Hepatocyte (in vitro differentiated cells): ENCODE measurements around the gene GRID1. TPM values are rescaled to one million over a fixed set of nuclear protein-coding genes. Genes with fewer than 3 reads are reported as not detected.

ENCODE experiments used
- DNase-seq: peaks from one replicate; pipeline ENCODE4 v3.0.0-alpha.2; 2016; ENCODE audit warnings: low spot score
- H2AFZ ChIP-seq: fragments of 200-600 bp; sonication (generic); 2 replicates; pipeline ENCODE4 v1.6.0; 2016; ENCODE audit warnings: antibody characterized with exemption, mild to moderate bottlenecking
- H3K27ac ChIP-seq: fragments of 200-600 bp; sonication (generic); 2 replicates; pipeline ENCODE4 v1.5.1; 2016; ENCODE audit warnings: mild to moderate bottlenecking
- H3K27me3 ChIP-seq: fragments of 200-600 bp; sonication (generic); 2 replicates; pipeline ENCODE4 v1.6.1; 2016
- H3K36me3 ChIP-seq: fragments of 200-600 bp; sonication (generic); replicated peaks from 2 replicates; pipeline ENCODE4 v1.5.1; 2016; ENCODE audit warnings: low read depth; ENCODE audit not compliant: insufficient read depth
- H3K4me1 ChIP-seq: fragments of 200-600 bp; sonication (generic); 2 replicates; pipeline ENCODE4 v1.5.1; 2016; ENCODE audit warnings: mild to moderate bottlenecking, moderate library complexity; ENCODE audit not compliant: insufficient read depth
- H3K4me2 ChIP-seq: fragments of 200-600 bp; sonication (generic); 2 replicates; pipeline ENCODE4 v1.6.0; 2016
- H3K4me3 ChIP-seq: fragments of 200-600 bp; sonication (generic); 2 replicates; pipeline ENCODE4 v1.5.1; 2016; ENCODE audit warnings: mild to moderate bottlenecking
- H3K79me2 ChIP-seq: fragments of 200-600 bp; sonication (generic); 2 replicates; pipeline ENCODE4 v1.6.0; 2017; ENCODE audit warnings: mild to moderate bottlenecking
- H3K9me2 ChIP-seq: fragments of 200-600 bp; sonication (generic); replicated peaks from 2 replicates; pipeline ENCODE4 v1.6.0; 2017; ENCODE audit warnings: mild to moderate bottlenecking; ENCODE audit not compliant: insufficient read depth
- H3K9me3 ChIP-seq: fragments of 200-600 bp; sonication (generic); 2 replicates; pipeline ENCODE4 v1.5.1; 2016; ENCODE audit warnings: low read depth, mild to moderate bottlenecking
- H4K20me1 ChIP-seq: fragments of 200-600 bp; sonication (generic); 2 replicates; pipeline ENCODE4 v1.6.0; 2016; ENCODE audit warnings: mild to moderate bottlenecking; ENCODE audit not compliant: insufficient read depth, poor library complexity, severe bottlenecking
- EZH2 ChIP-seq: fragments of 200-600 bp; sonication (generic); IDR thresholded peaks from 2 replicates; pipeline ENCODE4 v1.6.1; 2016; ENCODE audit warnings: antibody characterized with exemption, mild to moderate bottlenecking, borderline replicate concordance
- EZH2phosphoT487 ChIP-seq: fragments of 200-600 bp; sonication (generic); IDR thresholded peaks from one replicate; pipeline ENCODE4 v1.6.1; 2018; ENCODE audit warnings: antibody characterized with exemption, mild to moderate bottlenecking, low read depth, moderate library complexity; ENCODE audit not compliant: unreplicated experiment, severe bottlenecking
- WGBS: methylation state at CpG from one replicate; pipeline ENCODE4 v1.1.6; 2016; ENCODE audit warnings: low lambda C conversion rate; ENCODE audit errors: missing lambda C conversion rate; 5-methylcytosine and 5-hydroxymethylcytosine counted together
- polyA plus RNA-seq: library from polyadenylated mRNA; unstranded; fragments of >200 nt; fragmentation: Nextera tagmentation; extraction: Ambion mirVana; gene quantifications from 2 replicates; pipeline ENCODE4 v1.2.1, GENCODE V29; 2016
- total RNA-seq: library from RNA; depleted of rRNA; stranded (reverse); fragments of >200 nt; gene quantifications from 2 replicates; pipeline ENCODE4 v1.2.3, GENCODE V29; 2014
- TF ChIP-seq, protein P1 (sequence below): fragments of 200-600 bp; sonication (generic); IDR thresholded peaks from 2 replicates; pipeline ENCODE4 v1.5.1; 2016; ENCODE audit warnings: antibody characterized with exemption, mild to moderate bottlenecking; ENCODE audit not compliant: poor library complexity

The GRID1 gene
- total and polyA plus RNA-seq, 2 experiments from 2014 or later, result 0.07 to 0.37 TPM

DNA sequence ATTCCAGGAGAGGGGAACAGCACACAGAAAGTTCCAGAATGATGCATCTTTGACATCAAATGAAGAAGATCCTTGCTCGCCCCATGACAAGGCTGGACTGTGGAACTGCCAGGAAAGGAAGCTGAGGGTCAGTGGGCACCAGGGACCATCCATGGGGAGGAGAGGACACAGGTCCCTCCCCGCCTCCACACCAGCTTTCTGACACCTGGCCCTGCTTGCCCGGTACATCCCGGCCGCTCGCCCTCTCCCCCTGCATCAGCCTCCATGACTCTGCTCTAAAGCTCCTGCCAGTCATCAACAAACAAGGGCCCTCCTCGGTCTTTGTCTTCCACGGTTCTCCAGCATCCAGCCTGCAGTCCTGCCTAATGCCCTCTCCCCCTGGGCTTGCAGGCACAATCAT is 222.3 kb downstream of the GRID1 start:
- TF ChIP-seq, protein P1, sequence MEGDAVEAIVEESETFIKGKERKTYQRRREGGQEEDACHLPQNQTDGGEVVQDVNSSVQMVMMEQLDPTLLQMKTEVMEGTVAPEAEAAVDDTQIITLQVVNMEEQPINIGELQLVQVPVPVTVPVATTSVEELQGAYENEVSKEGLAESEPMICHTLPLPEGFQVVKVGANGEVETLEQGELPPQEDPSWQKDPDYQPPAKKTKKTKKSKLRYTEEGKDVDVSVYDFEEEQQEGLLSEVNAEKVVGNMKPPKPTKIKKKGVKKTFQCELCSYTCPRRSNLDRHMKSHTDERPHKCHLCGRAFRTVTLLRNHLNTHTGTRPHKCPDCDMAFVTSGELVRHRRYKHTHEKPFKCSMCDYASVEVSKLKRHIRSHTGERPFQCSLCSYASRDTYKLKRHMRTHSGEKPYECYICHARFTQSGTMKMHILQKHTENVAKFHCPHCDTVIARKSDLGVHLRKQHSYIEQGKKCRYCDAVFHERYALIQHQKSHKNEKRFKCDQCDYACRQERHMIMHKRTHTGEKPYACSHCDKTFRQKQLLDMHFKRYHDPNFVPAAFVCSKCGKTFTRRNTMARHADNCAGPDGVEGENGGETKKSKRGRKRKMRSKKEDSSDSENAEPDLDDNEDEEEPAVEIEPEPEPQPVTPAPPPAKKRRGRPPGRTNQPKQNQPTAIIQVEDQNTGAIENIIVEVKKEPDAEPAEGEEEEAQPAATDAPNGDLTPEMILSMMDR, result no peak
- TF ChIP-seq EZH2 (no peak), EZH2phosphoT487 (no peak)
- no peaks in the 10 kb centered on the region for H3K36me3 ChIP-seq
- H3K4me1 ChIP-seq, result no peaks in the 10 kb centered on the region
- no peak for DNase-seq
- H4K20me1 ChIP-seq, result no peaks in the 10 kb centered on the region
- no peaks in the 10 kb centered on the region for H3K79me2 ChIP-seq
- 90% methylated on average over 7 of the region's 8 CpGs for WGBS
- H2AFZ ChIP-seq, result no peak overlapping the region
- H3K4me2 ChIP-seq, result no peak overlapping the region
- no peaks in the 10 kb centered on the region for H3K9me3 ChIP-seq
- no peaks in the 10 kb centered on the region for H3K27me3 ChIP-seq
- no peak overlapping the region for H3K4me3 ChIP-seq
- H3K9me2 ChIP-seq, result no peaks in the 10 kb centered on the region
- H3K27ac ChIP-seq, result no peak overlapping the region

DNA sequence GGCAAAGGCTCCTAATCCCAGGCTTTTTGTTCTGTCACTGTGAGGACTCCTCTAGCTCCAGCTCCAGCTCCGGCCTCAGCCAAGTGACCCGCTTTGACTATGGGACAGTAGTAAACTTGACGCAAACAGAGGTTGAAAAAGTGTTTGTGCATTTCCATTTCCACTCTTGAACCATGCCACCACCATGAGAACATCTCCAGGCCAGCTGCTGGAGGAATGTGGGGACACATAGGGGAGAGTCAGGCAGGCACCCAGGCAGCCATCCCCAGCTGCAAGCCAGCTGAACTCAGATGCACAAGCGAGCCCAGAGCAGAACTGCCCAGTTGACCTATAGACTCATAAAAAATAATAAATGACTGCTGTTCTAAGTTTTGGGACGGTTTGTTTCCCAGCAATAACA is 224.7 kb downstream of the GRID1 start:
- no peaks in the 10 kb centered on the region for H3K79me2 ChIP-seq
- DNase-seq, result no peak
- H3K9me2 ChIP-seq, result no peaks in the 10 kb centered on the region
- no peaks in the 10 kb centered on the region for H4K20me1 ChIP-seq
- H3K4me1 ChIP-seq, result no peaks in the 10 kb centered on the region
- WGBS, result 93% methylated on average over 5 of the region's 5 CpGs
- no peaks in the 10 kb centered on the region for H3K36me3 ChIP-seq
- H3K27me3 ChIP-seq, result no peaks in the 10 kb centered on the region
- no peaks in the 10 kb centered on the region for H3K9me3 ChIP-seq
- no peak overlapping the region for H3K4me3 ChIP-seq
- no peak for TF ChIP-seq EZH2phosphoT487
- no peak overlapping the region for H3K4me2 ChIP-seq
- H2AFZ ChIP-seq, result no peak overlapping the region
- H3K27ac ChIP-seq, result no peak overlapping the region

DNA sequence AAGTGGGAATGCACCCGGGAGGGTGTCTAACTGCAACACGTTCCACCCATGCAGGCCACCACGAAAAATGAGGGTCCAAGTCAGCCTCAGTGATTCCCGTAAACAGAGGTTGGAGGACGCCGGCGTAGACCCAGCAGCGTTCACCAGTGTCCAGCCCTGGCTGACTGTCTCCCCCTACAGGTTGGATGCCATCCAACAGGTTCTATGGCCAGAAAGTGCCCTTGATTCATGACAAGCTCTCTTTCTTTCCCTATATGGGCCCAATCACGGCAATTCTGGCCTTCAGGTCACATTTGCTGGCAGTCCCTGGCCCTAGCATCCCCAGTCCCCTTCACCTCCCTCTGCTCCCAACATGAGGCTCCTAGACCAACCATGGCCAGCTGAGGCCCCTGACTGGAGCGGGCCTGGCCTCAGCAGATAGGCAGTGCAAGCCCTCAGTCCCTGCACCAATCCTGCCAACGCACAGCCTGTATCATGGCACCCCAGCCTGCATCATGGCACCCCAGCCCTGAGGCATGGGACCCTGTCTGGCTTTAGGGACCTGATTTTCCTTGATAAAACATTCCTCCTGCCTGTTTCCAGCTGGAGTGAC is 227.4 kb downstream of the GRID1 start:
- TF ChIP-seq EZH2, result no peak
- TF ChIP-seq, protein P1, result peak; percentile 47
- Histone ChIP-seq H4K20me1 (no peaks in the 10 kb centered on the region), H3K27ac (no peak overlapping the region), H3K4me2 (no peak overlapping the region), H3K36me3 (no peaks in the 10 kb centered on the region), H3K9me2 (no peaks in the 10 kb centered on the region), H3K79me2 (no peaks in the 10 kb centered on the region), H3K4me1 (no peaks in the 10 kb centered on the region), H3K4me3 (no peak overlapping the region), H3K27me3 (no peaks in the 10 kb centered on the region), H2AFZ (no peak overlapping the region), H3K9me3 (no peaks in the 10 kb centered on the region)
- WGBS, result 77% methylated on average over 11 of the region's 11 CpGs
- DNase-seq, result peak; percentile 60

DNA sequence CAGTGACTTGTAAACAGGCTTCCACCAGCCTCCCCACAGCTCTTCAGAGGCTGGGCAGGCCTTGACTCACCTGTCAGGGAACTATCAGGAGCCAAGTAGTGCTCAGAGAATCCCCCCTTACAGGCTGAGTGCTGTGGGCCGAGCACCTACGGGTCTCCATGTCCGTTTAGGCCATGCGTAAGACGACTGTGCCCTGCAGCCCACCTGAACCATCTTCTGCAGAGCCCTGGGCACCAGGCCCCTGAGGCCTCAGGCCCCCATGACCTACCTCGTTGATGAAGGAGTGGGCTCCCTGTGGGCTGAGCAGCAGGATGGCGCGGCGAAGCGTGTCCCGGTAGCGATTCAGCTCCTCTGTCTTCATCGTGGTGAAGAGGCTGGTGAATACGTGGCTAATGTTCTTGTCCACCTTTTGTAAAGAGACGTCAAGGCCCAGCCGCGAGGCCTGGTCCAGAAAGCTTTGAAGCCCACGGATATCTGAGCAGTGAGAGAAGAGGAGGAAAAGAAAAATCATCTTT is 228.0 kb downstream of the GRID1 start:
- Histone ChIP-seq H3K4me3 (no peak overlapping the region), H3K4me2 (no peak overlapping the region), H2AFZ (no peak overlapping the region), H3K4me1 (no peaks in the 10 kb centered on the region), H3K9me3 (no peaks in the 10 kb centered on the region), H4K20me1 (no peaks in the 10 kb centered on the region), H3K27ac (no peak overlapping the region), H3K9me2 (no peaks in the 10 kb centered on the region), H3K79me2 (no peaks in the 10 kb centered on the region), H3K27me3 (no peaks in the 10 kb centered on the region), H3K36me3 (no peaks in the 10 kb centered on the region)
- TF ChIP-seq, protein P1, result no peak
- 92% methylated on average over 18 of the region's 18 CpGs for WGBS
- DNase-seq, result no peak
